Measurements from ENCODE around the gene ARHGEF7.
"Not testable (repeated sequence)": the region's sequence is repeated elsewhere in the genome, so short reads cannot be mapped to it uniquely, and the experiment has no call there.

Gene ARHGEF7

GRCh38 chr13:111115061-111115964 is at the start of gene ARHGEF7:
Gene ARHGEF7, plus strand, starts transcription at chr13:111115310. Its CDS starts 217 bp downstream, at chr13:111115527.
- H3K4me3 ChIP-seq (ENCODE audit: low read length), result peak within 1 kb of the TSS; percentile 88
- DNase-seq (ENCODE audit: low read depth), result peak; percentile 76
- peaks cover 45% of the 10 kb centered on the region for H3K4me1 ChIP-seq (ENCODE audit: control insufficient read depth, insufficient read depth, low read length)
- peaks cover 26% of the 10 kb centered on the region for H3K27me3 ChIP-seq (replicated peaks; ENCODE audit: control insufficient read depth, insufficient read depth, low read length)
- H3K36me3 ChIP-seq (ENCODE audit: control insufficient read depth, insufficient read depth, low read length, severe bottlenecking), result no peaks in the 10 kb centered on the region
- H3K9me3 ChIP-seq (ENCODE audit: control insufficient read depth, low read length), result no peaks in the 10 kb centered on the region
- peak within 1 kb of the TSS; percentile 90 for H3K9ac ChIP-seq (ENCODE audit: low read length)

- no peak for DNase-seq (ENCODE audit: low read depth)
- no peak overlapping the region for H3K4me3 ChIP-seq (ENCODE audit: low read length)
These were observed 49.4 kb upstream of the ARHGEF7 start for GRCh38 chr13:111065698-111066097.

GRCh38 chr13:111066544-111066943 is 48.6 kb upstream of the ARHGEF7 start:
- H3K27me3 ChIP-seq (replicated peaks; ENCODE audit: control insufficient read depth, insufficient read depth, low read length), result peaks cover 10% of the 10 kb centered on the region
- no peak for DNase-seq (ENCODE audit: low read depth)

More at GRCh38 chr13:111065698-111066097, 49.4 kb upstream of the ARHGEF7 start:
- no peaks in the 10 kb centered on the region for H3K36me3 ChIP-seq (ENCODE audit: control insufficient read depth, insufficient read depth, low read length, severe bottlenecking)
- peaks cover 10% of the 10 kb centered on the region for H3K27me3 ChIP-seq (replicated peaks; ENCODE audit: control insufficient read depth, insufficient read depth, low read length)
- no peak overlapping the region for H3K9ac ChIP-seq (ENCODE audit: low read length)
- no peaks in the 10 kb centered on the region for H3K9me3 ChIP-seq (ENCODE audit: control insufficient read depth, low read length)
- H3K4me1 ChIP-seq (ENCODE audit: control insufficient read depth, insufficient read depth, low read length), result no peaks in the 10 kb centered on the region

GRCh38 chr13:111068009-111068350 is 47.1 kb upstream of the ARHGEF7 start:
- Histone ChIP-seq H3K4me3 (ENCODE audit: low read length) (peak overlapping the region; percentile 92), H3K4me1 (ENCODE audit: control insufficient read depth, insufficient read depth, low read length) (no peaks in the 10 kb centered on the region), H3K9me3 (ENCODE audit: control insufficient read depth, low read length) (peaks cover 10% of the 10 kb centered on the region), H3K36me3 (ENCODE audit: control insufficient read depth, insufficient read depth, low read length, severe bottlenecking) (no peaks in the 10 kb centered on the region), H3K27me3 (replicated peaks; ENCODE audit: control insufficient read depth, insufficient read depth, low read length) (peaks cover 10% of the 10 kb centered on the region), H3K9ac (ENCODE audit: low read length) (peak overlapping the region; percentile 27)
- no peak for DNase-seq (ENCODE audit: low read depth)

More at GRCh38 chr13:111066544-111066943, 48.6 kb upstream of the ARHGEF7 start:
- Histone ChIP-seq H3K9ac (ENCODE audit: low read length) (no peak overlapping the region), H3K36me3 (ENCODE audit: control insufficient read depth, insufficient read depth, low read length, severe bottlenecking) (no peaks in the 10 kb centered on the region), H3K4me3 (ENCODE audit: low read length) (peak overlapping the region; percentile 92), H3K9me3 (ENCODE audit: control insufficient read depth, low read length) (peaks cover 7% of the 10 kb centered on the region), H3K4me1 (ENCODE audit: control insufficient read depth, insufficient read depth, low read length) (no peaks in the 10 kb centered on the region)

GRCh38 chr13:111071120-111071519 is 44.0 kb upstream of the ARHGEF7 start:
- H3K9me3 ChIP-seq (ENCODE audit: control insufficient read depth, low read length), result peaks cover 36% of the 10 kb centered on the region
- peak; percentile 9 for DNase-seq (ENCODE audit: low read depth)
- H3K27me3 ChIP-seq (replicated peaks; ENCODE audit: control insufficient read depth, insufficient read depth, low read length); H3K4me3 ChIP-seq (ENCODE audit: low read length); H3K9ac ChIP-seq (ENCODE audit: low read length); H3K4me1 ChIP-seq (ENCODE audit: control insufficient read depth, insufficient read depth, low read length); H3K36me3 ChIP-seq (ENCODE audit: control insufficient read depth, insufficient read depth, low read length, severe bottlenecking): not testable (repeated sequence)

- not testable (repeated sequence) for H3K4me1 ChIP-seq (ENCODE audit: control insufficient read depth, insufficient read depth, low read length); DNase-seq (ENCODE audit: low read depth); H3K4me3 ChIP-seq (ENCODE audit: low read length); H3K9ac ChIP-seq (ENCODE audit: low read length); H3K36me3 ChIP-seq (ENCODE audit: control insufficient read depth, insufficient read depth, low read length, severe bottlenecking); H3K27me3 ChIP-seq (replicated peaks; ENCODE audit: control insufficient read depth, insufficient read depth, low read length)
- peaks cover 36% of the 10 kb centered on the region for H3K9me3 ChIP-seq (ENCODE audit: control insufficient read depth, low read length)
These were observed 43.6 kb upstream of the ARHGEF7 start for GRCh38 chr13:111071526-111071925.

GRCh38 chr13:111074826-111075225 is 40.3 kb upstream of the ARHGEF7 start:
- Histone ChIP-seq H3K27me3 (replicated peaks; ENCODE audit: control insufficient read depth, insufficient read depth, low read length) (peaks cover under 1% of the 10 kb centered on the region), H3K9me3 (ENCODE audit: control insufficient read depth, low read length) (peaks cover 36% of the 10 kb centered on the region), H3K4me3 (ENCODE audit: low read length) (no peak overlapping the region)

GRCh38 chr13:111076155-111077013 is 38.7 kb upstream of the ARHGEF7 start:
- H3K27me3 ChIP-seq (replicated peaks; ENCODE audit: control insufficient read depth, insufficient read depth, low read length), result no peaks in the 10 kb centered on the region
- no peak overlapping the region for H3K9ac ChIP-seq (ENCODE audit: low read length)
- H3K4me3 ChIP-seq (ENCODE audit: low read length), result no peak overlapping the region
- peaks cover 30% of the 10 kb centered on the region for H3K9me3 ChIP-seq (ENCODE audit: control insufficient read depth, low read length)
- no peaks in the 10 kb centered on the region for H3K36me3 ChIP-seq (ENCODE audit: control insufficient read depth, insufficient read depth, low read length, severe bottlenecking)
- H3K4me1 ChIP-seq (ENCODE audit: control insufficient read depth, insufficient read depth, low read length), result peaks cover 12% of the 10 kb centered on the region
- DNase-seq (ENCODE audit: low read depth), result no peak

More at GRCh38 chr13:111074826-111075225, 40.3 kb upstream of the ARHGEF7 start:
- Histone ChIP-seq H3K36me3 (ENCODE audit: control insufficient read depth, insufficient read depth, low read length, severe bottlenecking) (no peaks in the 10 kb centered on the region), H3K4me1 (ENCODE audit: control insufficient read depth, insufficient read depth, low read length) (peaks cover 12% of the 10 kb centered on the region), H3K9ac (ENCODE audit: low read length) (no peak overlapping the region)
- DNase-seq (ENCODE audit: low read depth), result no peak

- peaks cover 12% of the 10 kb centered on the region for H3K4me1 ChIP-seq (ENCODE audit: control insufficient read depth, insufficient read depth, low read length)
- no peaks in the 10 kb centered on the region for H3K36me3 ChIP-seq (ENCODE audit: control insufficient read depth, insufficient read depth, low read length, severe bottlenecking)
- DNase-seq (ENCODE audit: low read depth), result no peak
- H3K4me3 ChIP-seq (ENCODE audit: low read length), result no peak overlapping the region
- H3K27me3 ChIP-seq (replicated peaks; ENCODE audit: control insufficient read depth, insufficient read depth, low read length), result peaks cover 2% of the 10 kb centered on the region
- H3K9ac ChIP-seq (ENCODE audit: low read length), result no peak overlapping the region
- peaks cover 12% of the 10 kb centered on the region for H3K9me3 ChIP-seq (ENCODE audit: control insufficient read depth, low read length)
These were observed 35.7 kb upstream of the ARHGEF7 start for GRCh38 chr13:111079375-111079774.

GRCh38 chr13:111080642-111081041 is 34.5 kb upstream of the ARHGEF7 start:
- DNase-seq (ENCODE audit: low read depth), result no peak

GRCh38 chr13:111082240-111082639 is 32.9 kb upstream of the ARHGEF7 start:
- peaks cover 12% of the 10 kb centered on the region for H3K4me1 ChIP-seq (ENCODE audit: control insufficient read depth, insufficient read depth, low read length)
- no peak overlapping the region for H3K4me3 ChIP-seq (ENCODE audit: low read length)
- no peak overlapping the region for H3K9ac ChIP-seq (ENCODE audit: low read length)
- no peak for DNase-seq (ENCODE audit: low read depth)
- no peaks in the 10 kb centered on the region for H3K9me3 ChIP-seq (ENCODE audit: control insufficient read depth, low read length)
- peaks cover 2% of the 10 kb centered on the region for H3K27me3 ChIP-seq (replicated peaks; ENCODE audit: control insufficient read depth, insufficient read depth, low read length)
- H3K36me3 ChIP-seq (ENCODE audit: control insufficient read depth, insufficient read depth, low read length, severe bottlenecking), result no peaks in the 10 kb centered on the region

More at GRCh38 chr13:111080642-111081041, 34.5 kb upstream of the ARHGEF7 start:
- H3K4me1 ChIP-seq (ENCODE audit: control insufficient read depth, insufficient read depth, low read length), result peaks cover 12% of the 10 kb centered on the region
- H3K36me3 ChIP-seq (ENCODE audit: control insufficient read depth, insufficient read depth, low read length, severe bottlenecking), result no peaks in the 10 kb centered on the region
- H3K4me3 ChIP-seq (ENCODE audit: low read length), result no peak overlapping the region
- peaks cover under 1% of the 10 kb centered on the region for H3K9me3 ChIP-seq (ENCODE audit: control insufficient read depth, low read length)
- no peak overlapping the region for H3K9ac ChIP-seq (ENCODE audit: low read length)
- peaks cover 2% of the 10 kb centered on the region for H3K27me3 ChIP-seq (replicated peaks; ENCODE audit: control insufficient read depth, insufficient read depth, low read length)

Data from adipocyte (in vitro differentiated cells).